WTC11 (cell line): ENCODE results near the gene KRT28. TPM values are rescaled to one million over a fixed set of nuclear protein-coding genes. Genes with fewer than 3 reads are reported as not detected.
A peak's percentile ranks its signal among the peaks of the same experiment; 100 is the strongest.

ENCODE experiments used
- ATAC-seq: fragments of 200-7000 bp; cut with Tn5 transposase; 2 replicates; pipeline ENCODE4 v1.10.0; 2021; ENCODE audit warnings: mild to moderate bottlenecking, moderate library complexity
- CTCF ChIA-PET: fragments of 300-600 bp; sonication (Branson Sonifier 250); formaldehyde crosslinking; loops from one replicate; lab custom pipeline; 2021; ENCODE audit warnings: antibody characterized with exemption; lab: Charles Lee
- POLR2A ChIA-PET: fragments of 350-600 bp; sonication (Branson Sonifier 250); formaldehyde crosslinking; loops from one replicate; lab custom pipeline; 2021; ENCODE audit warnings: antibody characterized with exemption; lab: Charles Lee
- DNase-seq: peaks from one replicate; pipeline ENCODE4 v3.0.0; 2021; ENCODE audit warnings: low spot score
- H3K27ac Mint-ChIP-seq: 2 replicates; pipeline ENCODE4 v1.8.0; 2021; ENCODE audit warnings: mixed read lengths
- H3K27me3 Mint-ChIP-seq: 2 replicates; pipeline ENCODE4 v1.8.0; 2021; ENCODE audit warnings: low read depth, mild to moderate bottlenecking, moderate library complexity, mixed read lengths
- H3K36me3 Mint-ChIP-seq: 2 replicates; pipeline ENCODE4 v1.8.0; 2021; ENCODE audit warnings: mixed read lengths
- H3K4me1 Mint-ChIP-seq: 2 replicates; pipeline ENCODE4 v1.8.0; 2022; ENCODE audit warnings: mixed read lengths
- H3K4me3 Mint-ChIP-seq: 2 replicates; pipeline ENCODE4 v1.8.0; 2021; ENCODE audit warnings: mild to moderate bottlenecking, moderate library complexity, mixed read lengths
- H3K9me3 Mint-ChIP-seq: 2 replicates; pipeline ENCODE4 v1.8.0; 2021; ENCODE audit warnings: mixed read lengths
- EMX1 ChIP-seq: fragments of 250-450 bp; sonication (Bioruptor Pico); IDR thresholded peaks from 2 replicates; pipeline ENCODE4 v1.8.0; 2021; ENCODE audit warnings: mild to moderate bottlenecking
- FOXJ3 ChIP-seq: sonication (generic); formaldehyde crosslinking; IDR thresholded peaks from 2 replicates; pipeline ENCODE4 v1.9.0; 2021; ENCODE audit warnings: missing genetic modification reagents, mild to moderate bottlenecking, borderline replicate concordance
- FOXP1 ChIP-seq: sonication (generic); formaldehyde crosslinking; IDR thresholded peaks from 2 replicates; pipeline ENCODE4 v1.8.0; 2022; ENCODE audit warnings: missing genetic modification reagents, mild to moderate bottlenecking, moderate library complexity, borderline replicate concordance
- GABPB1 ChIP-seq: sonication (generic); formaldehyde crosslinking; IDR thresholded peaks from 2 replicates; pipeline ENCODE4 v1.8.1; 2023; ENCODE audit warnings: mild to moderate bottlenecking, missing genetic modification reagents
- GTF2I ChIP-seq: fragments of 250-450 bp; sonication (Bioruptor Pico); conservative IDR thresholded peaks from 2 replicates; pipeline ENCODE4 v1.4.0; 2021; ENCODE audit warnings: mild to moderate bottlenecking
- IRF2 ChIP-seq: sonication (generic); formaldehyde crosslinking; IDR thresholded peaks from 2 replicates; pipeline ENCODE4 v1.8.0; 2022; ENCODE audit warnings: low read depth, missing genetic modification reagents, borderline replicate concordance
- MAX ChIP-seq: sonication (generic); formaldehyde crosslinking; IDR thresholded peaks from 2 replicates; pipeline ENCODE4 v1.8.0; 2022; ENCODE audit warnings: mild to moderate bottlenecking, missing genetic modification reagents
- MLX ChIP-seq: sonication (generic); formaldehyde crosslinking; IDR thresholded peaks from 2 replicates; pipeline ENCODE4 v1.8.1; 2023; ENCODE audit warnings: mild to moderate bottlenecking, missing genetic modification reagents, moderate library complexity
- NFYB ChIP-seq: sonication (generic); formaldehyde crosslinking; conservative IDR thresholded peaks from 2 replicates; pipeline ENCODE4 v1.8.0; 2022; ENCODE audit warnings: low read depth, missing genetic modification reagents
- NR2C2 ChIP-seq: sonication (generic); formaldehyde crosslinking; IDR thresholded peaks from 2 replicates; pipeline ENCODE4 v1.8.0; 2022; ENCODE audit warnings: mild to moderate bottlenecking, missing genetic modification reagents
- NR3C1 ChIP-seq: sonication (generic); formaldehyde crosslinking; conservative IDR thresholded peaks from 2 replicates; pipeline ENCODE4 v1.8.1; 2023; ENCODE audit warnings: low read depth, mild to moderate bottlenecking, missing genetic modification reagents
- SOX15 ChIP-seq: fragments of 250-450 bp; sonication (Bioruptor Pico); IDR thresholded peaks from 2 replicates; pipeline ENCODE4 v1.9.0; 2021; ENCODE audit warnings: mild to moderate bottlenecking
- SP1 ChIP-seq: sonication (generic); formaldehyde crosslinking; conservative IDR thresholded peaks from 2 replicates; pipeline ENCODE4 v1.8.1; 2022; ENCODE audit warnings: missing genetic modification reagents
- TEAD1 ChIP-seq: sonication (generic); formaldehyde crosslinking; IDR thresholded peaks from 2 replicates; pipeline ENCODE4 v1.8.0; 2022; ENCODE audit warnings: mild to moderate bottlenecking, missing genetic modification reagents
- TP53 ChIP-seq: sonication (generic); formaldehyde crosslinking; IDR thresholded peaks from 2 replicates; pipeline ENCODE4 v1.8.1; 2023; ENCODE audit warnings: mild to moderate bottlenecking, missing genetic modification reagents
- ZNF138 ChIP-seq: sonication (generic); formaldehyde crosslinking; conservative IDR thresholded peaks from 2 replicates; pipeline ENCODE4 v1.8.1; 2022; ENCODE audit warnings: mild to moderate bottlenecking, moderate library complexity, missing genetic modification reagents
- ZNF232 ChIP-seq: sonication (generic); formaldehyde crosslinking; IDR thresholded peaks from 2 replicates; pipeline ENCODE4 v1.8.0; 2022; ENCODE audit warnings: mild to moderate bottlenecking, missing genetic modification reagents
- ZNF416 ChIP-seq: fragments of 250-450 bp; sonication (Bioruptor Pico); IDR thresholded peaks from 2 replicates; pipeline ENCODE4 v1.9.0; 2021; ENCODE audit warnings: mild to moderate bottlenecking, inconsistent platforms
- ZNF671 ChIP-seq: fragments of 250-450 bp; sonication (Bioruptor Pico); IDR thresholded peaks from 2 replicates; pipeline ENCODE4 v1.8.0; 2021; ENCODE audit warnings: mild to moderate bottlenecking
- ZSCAN18 ChIP-seq: fragments of 250-450 bp; sonication (Bioruptor Pico); IDR thresholded peaks from 2 replicates; pipeline ENCODE4 v2.1.2; 2022; ENCODE audit warnings: mild to moderate bottlenecking, moderate library complexity
- total RNA-seq: library from RNA; stranded (reverse); gene quantifications from 3 replicates; pipeline ENCODE4 v1.2.3, GENCODE V29; 2021
- TF ChIP-seq, protein P1 (sequence below): sonication (generic); formaldehyde crosslinking; IDR thresholded peaks from 2 replicates; pipeline ENCODE4 v1.8.1; 2023; ENCODE audit warnings: mild to moderate bottlenecking, missing genetic modification reagents, moderate library complexity
- TF ChIP-seq, protein P2 (sequence below): fragments of 250-450 bp; sonication (Bioruptor Pico); IDR thresholded peaks from 2 replicates; pipeline ENCODE4 v1.9.0; 2021; ENCODE audit warnings: moderate library complexity, mild to moderate bottlenecking, inconsistent platforms, borderline replicate concordance
- TF ChIP-seq, protein P3 (sequence below): sonication (generic); formaldehyde crosslinking; IDR thresholded peaks from 2 replicates; pipeline ENCODE4 v1.8.1; 2023; ENCODE audit warnings: mild to moderate bottlenecking, moderate library complexity, missing genetic modification reagents
- TF ChIP-seq, protein P4 (sequence below): fragments of 200-600 bp; IDR thresholded peaks from 2 replicates; pipeline ENCODE4 v1.8.0; 2022; ENCODE audit warnings: antibody characterized with exemption
- TF ChIP-seq, protein P5 (sequence below): sonication (generic); formaldehyde crosslinking; IDR thresholded peaks from 2 replicates; pipeline ENCODE4 v1.8.1; 2022; ENCODE audit warnings: low read depth, missing genetic modification reagents, borderline replicate concordance

The KRT28 gene
- total RNA-seq, 1 experiment from 2014 or later: not detected

DNA sequence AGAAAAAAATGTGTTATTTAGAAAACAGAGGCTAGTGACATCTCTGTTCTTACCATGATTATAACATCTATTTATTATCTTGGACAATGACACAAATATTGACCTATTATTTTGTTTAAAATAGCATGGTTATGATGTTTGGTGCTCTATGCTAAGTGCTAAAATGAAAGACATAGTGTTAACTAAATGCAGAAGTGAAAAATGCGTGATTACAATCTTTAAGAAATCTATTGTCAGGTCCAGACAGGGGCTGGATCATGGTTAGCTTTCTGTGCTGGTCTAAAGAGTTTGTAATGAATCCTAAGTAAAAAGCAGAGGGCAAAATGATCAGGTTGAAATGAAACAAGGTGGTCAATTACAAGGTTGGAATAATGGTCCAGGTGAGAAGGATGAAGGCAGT lies 622 bp upstream of the KRT28 start:
- ATAC-seq (no peak), DNase-seq (no peak)
- H3K36me3 Mint-ChIP-seq: no peaks in the 10 kb centered on the region
- H3K4me1 Mint-ChIP-seq: peaks cover 4% of the 10 kb centered on the region
- peaks cover 14% of the 10 kb centered on the region for H3K27me3 Mint-ChIP-seq
- no peak overlapping the region for H3K4me3 Mint-ChIP-seq
- no peak overlapping the region for H3K27ac Mint-ChIP-seq
- TF ChIP-seq, protein P1, sequence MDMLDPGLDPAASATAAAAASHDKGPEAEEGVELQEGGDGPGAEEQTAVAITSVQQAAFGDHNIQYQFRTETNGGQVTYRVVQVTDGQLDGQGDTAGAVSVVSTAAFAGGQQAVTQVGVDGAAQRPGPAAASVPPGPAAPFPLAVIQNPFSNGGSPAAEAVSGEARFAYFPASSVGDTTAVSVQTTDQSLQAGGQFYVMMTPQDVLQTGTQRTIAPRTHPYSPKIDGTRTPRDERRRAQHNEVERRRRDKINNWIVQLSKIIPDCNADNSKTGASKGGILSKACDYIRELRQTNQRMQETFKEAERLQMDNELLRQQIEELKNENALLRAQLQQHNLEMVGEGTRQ (CRISPR knock-in tag): no peak
- TF ChIP-seq ZSCAN18 (CRISPR knock-in tag) (no peak), NFYB (CRISPR knock-in tag) (no peak), MLX (CRISPR knock-in tag) (no peak), SOX15 (no peak), SP1 (CRISPR knock-in tag) (no peak), GABPB1 (CRISPR knock-in tag) (no peak), TEAD1 (no peak), GTF2I (CRISPR knock-in tag) (no peak), NR2C2 (CRISPR knock-in tag) (no peak), FOXJ3 (no peak), ZNF671 (no peak), TP53 (CRISPR knock-in tag) (no peak), MAX (CRISPR knock-in tag) (no peak), ZNF416 (CRISPR knock-in tag) (no peak), FOXP1 (CRISPR knock-in tag) (no peak), ZNF232 (no peak)
- TF ChIP-seq, protein P2, sequence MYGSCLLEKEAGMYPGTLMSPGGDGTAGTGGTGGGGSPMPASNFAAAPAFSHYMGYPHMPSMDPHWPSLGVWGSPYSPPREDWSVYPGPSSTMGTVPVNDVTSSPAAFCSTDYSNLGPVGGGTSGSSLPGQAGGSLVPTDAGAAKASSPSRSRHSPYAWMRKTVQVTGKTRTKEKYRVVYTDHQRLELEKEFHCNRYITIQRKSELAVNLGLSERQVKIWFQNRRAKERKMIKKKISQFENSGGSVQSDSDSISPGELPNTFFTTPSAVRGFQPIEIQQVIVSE (CRISPR knock-in tag): no peak
- TF ChIP-seq, protein P3, sequence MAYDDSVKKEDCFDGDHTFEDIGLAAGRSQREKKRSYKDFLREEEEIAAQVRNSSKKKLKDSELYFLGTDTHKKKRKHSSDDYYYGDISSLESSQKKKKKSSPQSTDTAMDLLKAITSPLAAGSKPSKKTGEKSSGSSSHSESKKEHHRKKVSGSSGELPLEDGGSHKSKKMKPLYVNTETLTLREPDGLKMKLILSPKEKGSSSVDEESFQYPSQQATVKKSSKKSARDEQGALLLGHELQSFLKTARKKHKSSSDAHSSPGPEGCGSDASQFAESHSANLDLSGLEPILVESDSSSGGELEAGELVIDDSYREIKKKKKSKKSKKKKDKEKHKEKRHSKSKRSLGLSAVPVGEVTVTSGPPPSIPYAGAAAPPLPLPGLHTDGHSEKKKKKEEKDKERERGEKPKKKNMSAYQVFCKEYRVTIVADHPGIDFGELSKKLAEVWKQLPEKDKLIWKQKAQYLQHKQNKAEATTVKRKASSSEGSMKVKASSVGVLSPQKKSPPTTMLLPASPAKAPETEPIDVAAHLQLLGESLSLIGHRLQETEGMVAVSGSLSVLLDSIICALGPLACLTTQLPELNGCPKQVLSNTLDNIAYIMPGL (CRISPR knock-in tag): no peak
- TF ChIP-seq, protein P4, sequence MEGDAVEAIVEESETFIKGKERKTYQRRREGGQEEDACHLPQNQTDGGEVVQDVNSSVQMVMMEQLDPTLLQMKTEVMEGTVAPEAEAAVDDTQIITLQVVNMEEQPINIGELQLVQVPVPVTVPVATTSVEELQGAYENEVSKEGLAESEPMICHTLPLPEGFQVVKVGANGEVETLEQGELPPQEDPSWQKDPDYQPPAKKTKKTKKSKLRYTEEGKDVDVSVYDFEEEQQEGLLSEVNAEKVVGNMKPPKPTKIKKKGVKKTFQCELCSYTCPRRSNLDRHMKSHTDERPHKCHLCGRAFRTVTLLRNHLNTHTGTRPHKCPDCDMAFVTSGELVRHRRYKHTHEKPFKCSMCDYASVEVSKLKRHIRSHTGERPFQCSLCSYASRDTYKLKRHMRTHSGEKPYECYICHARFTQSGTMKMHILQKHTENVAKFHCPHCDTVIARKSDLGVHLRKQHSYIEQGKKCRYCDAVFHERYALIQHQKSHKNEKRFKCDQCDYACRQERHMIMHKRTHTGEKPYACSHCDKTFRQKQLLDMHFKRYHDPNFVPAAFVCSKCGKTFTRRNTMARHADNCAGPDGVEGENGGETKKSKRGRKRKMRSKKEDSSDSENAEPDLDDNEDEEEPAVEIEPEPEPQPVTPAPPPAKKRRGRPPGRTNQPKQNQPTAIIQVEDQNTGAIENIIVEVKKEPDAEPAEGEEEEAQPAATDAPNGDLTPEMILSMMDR: no peak
- ChIA-PET POLR2A (no interaction called here), CTCF (no interaction called here)
- H3K9me3 Mint-ChIP-seq: no peaks in the 10 kb centered on the region

- DNase-seq (peak; percentile 33), ATAC-seq (peak; percentile 61)
- ChIA-PET POLR2A (no interaction called here), CTCF (interaction anchor here (0.5 to 1.7 kb wide), 5 partner anchors 104 to 866 kb away, joined by 3 to 14 read pairs (median 3); no protein-coding TSS in a partner anchor)
- Mint-ChIP-seq H3K9me3 (no peaks in the 10 kb centered on the region), H3K27me3 (peaks cover 9% of the 10 kb centered on the region), H3K4me3 (no peak overlapping the region), H3K4me1 (no peaks in the 10 kb centered on the region), H3K36me3 (no peaks in the 10 kb centered on the region), H3K27ac (no peak overlapping the region)
- no peak for TF ChIP-seq IRF2 (CRISPR knock-in tag)
- TF ChIP-seq FOXJ3: no peak
- no peak for TF ChIP-seq ZNF138 (CRISPR knock-in tag)
- TF ChIP-seq GTF2I (CRISPR knock-in tag): no peak
- no peak for TF ChIP-seq EMX1 (CRISPR knock-in tag)
- TF ChIP-seq, protein P5, sequence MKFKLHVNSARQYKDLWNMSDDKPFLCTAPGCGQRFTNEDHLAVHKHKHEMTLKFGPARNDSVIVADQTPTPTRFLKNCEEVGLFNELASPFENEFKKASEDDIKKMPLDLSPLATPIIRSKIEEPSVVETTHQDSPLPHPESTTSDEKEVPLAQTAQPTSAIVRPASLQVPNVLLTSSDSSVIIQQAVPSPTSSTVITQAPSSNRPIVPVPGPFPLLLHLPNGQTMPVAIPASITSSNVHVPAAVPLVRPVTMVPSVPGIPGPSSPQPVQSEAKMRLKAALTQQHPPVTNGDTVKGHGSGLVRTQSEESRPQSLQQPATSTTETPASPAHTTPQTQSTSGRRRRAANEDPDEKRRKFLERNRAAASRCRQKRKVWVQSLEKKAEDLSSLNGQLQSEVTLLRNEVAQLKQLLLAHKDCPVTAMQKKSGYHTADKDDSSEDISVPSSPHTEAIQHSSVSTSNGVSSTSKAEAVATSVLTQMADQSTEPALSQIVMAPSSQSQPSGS (CRISPR knock-in tag): no peak
- TF ChIP-seq NR3C1: no peak
Observed at GRCh38 chr17:40796846-40797245, 2.9 kb downstream of the KRT28 start.
